Measurements from ENCODE around the gene PPP1R1C. TPM values are rescaled to one million over a fixed set of nuclear protein-coding genes. Genes with fewer than 3 reads are reported as not detected.

Gene PPP1R1C
- total RNA-seq, 1 donor from 2014 or later: 0.48 TPM

DNA sequence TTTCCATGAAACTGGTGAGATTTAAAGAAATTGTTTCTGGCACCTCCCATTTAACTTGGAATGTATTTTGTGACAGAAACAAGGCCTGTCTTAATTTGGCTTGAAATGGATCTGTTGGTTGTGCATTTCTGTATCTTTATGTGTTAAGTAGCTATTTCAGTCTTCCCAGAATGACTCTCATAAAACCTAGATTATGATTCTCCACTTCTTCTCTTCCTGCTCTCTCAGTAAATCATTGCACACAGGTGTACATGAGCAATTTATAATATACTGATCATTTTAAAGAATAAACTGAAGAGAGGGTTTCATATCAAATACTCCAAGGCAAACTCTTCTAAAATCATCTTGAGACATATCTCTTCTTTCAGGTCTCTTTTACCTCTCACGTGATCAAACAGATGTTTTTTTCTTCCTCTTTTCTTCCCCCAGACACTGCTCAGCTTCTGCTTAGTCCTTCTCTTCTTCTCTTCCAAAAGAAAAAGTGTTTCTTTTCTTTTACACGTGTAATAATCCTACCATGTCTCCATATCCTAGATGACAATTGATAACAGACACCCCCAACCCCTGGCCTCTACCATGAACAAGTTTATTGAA lies 112.0 kb downstream of the PPP1R1C start:
- intact Hi-C loops (cut with micrococcal nuclease): no loop called here

DNA sequence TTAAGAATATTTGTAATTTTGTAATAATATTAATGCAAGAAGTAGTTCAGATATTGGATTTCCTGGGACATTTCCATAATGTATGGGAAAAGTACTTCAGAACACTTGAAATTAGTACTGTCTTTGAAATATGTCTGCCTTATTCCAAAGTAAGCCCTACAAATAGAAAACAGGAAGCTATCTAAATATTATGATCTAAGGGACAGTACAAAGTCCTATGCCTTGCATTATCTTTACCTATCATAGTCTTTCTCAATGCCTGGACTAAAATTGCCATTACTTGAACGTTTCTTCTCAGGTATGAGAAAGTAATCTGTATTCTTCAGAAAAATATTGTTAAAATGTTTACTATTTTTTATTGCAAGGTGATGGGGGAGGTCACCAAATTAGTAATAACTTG lies 113.0 kb downstream of the PPP1R1C start:
- intact Hi-C loops (cut with micrococcal nuclease): no loop called here

DNA sequence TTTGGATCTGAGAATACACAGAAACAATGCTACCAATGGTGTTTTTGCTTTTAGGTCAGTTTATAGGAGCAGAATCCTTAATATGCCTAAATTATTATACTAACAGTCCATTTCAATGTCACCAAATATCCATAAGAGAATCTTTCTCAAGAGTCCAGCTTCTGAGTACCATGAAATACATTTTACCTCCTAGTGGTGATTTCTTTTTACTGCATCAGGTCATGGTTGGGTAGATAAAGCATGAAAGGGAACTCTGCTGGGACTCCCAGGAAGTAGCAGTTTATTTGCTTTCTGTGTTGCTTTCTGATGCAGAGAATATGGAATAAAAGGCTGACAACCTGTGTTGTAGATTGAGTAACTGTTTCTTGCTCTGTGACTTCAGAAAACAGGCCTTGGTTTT lies 115.6 kb downstream of the PPP1R1C start:
- intact Hi-C loops (cut with micrococcal nuclease): no loop called here

DNA sequence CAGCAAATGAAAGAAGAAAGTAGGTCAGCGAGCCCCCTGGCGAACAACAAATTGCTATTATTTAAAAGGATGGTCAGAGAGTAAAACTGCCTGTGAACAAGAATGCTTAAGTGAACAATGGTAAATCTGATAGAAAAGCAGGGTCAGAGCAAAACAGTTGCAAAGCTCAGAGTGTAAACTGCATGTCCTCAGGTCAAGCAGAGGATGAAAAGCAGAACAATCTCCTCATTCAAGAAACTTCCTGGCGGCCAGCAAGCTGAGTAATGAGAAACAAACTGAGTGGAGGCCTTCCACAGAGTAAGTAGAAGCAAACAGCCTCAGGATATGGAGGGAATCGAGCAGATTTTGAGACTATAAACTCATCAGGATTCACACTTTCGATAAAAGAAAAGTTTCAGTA lies 117.9 kb downstream of the PPP1R1C start:
- intact Hi-C loops (cut with micrococcal nuclease): no loop called here

DNA sequence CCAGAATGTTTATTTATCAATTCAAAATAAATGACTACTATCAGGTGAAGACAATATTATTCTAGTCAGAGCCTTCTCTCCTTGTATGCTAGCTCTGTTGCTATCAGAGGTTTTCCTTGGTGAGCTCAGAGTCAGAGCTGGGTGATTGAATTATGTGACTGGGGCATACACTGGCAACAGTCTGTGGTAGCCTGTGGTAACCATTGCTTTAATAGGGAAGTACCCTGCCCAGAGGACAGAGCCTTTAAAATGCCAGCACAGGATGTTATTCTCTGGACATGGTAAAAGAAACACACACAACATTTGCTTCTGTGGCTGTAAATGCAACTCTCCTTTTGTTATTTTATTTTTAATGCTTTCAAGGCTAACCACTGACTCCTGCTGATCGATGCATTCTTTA lies 124.7 kb downstream of the PPP1R1C start:
- intact Hi-C loops (cut with micrococcal nuclease): no loop called here

DNA sequence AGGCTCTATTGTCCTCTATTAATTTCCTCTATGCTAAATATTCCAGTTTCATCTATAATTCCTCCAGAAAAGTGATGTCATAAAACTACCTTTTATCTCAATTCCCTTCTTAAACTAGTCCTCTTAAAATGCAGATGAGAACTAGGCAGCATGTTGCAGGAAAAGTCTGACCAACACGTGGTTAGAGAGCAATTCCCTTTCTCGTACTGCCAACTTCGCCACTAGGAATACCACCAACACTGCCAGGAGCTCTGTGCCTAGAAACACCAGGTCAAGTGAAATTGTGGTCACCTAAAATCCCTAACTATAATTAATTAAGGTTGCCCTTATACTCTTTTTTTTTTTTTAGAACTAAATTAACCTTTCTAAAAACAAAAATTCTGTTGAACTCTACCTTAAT lies 127.7 kb downstream of the PPP1R1C start:
- intact Hi-C loops (cut with micrococcal nuclease): no loop called here

DNA sequence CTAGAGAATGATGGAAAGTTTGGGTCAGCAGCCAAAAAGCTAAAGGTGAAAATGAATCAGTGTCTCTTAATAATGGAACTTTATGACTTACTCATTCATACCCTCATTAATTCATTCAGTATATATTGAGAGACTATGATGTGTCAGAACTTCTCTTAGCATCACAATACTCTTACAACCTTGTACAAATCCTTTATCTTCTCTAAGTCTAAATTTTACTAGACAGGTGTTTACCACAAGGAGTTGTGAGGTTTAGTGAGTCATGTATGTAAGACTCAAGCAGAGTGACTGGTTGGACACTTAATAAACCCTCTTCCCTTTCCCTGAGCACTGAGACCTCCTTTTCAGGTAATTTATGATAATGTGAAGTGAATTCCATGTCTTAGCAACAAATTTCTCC lies 129.6 kb downstream of the PPP1R1C start:
- intact Hi-C loops (cut with micrococcal nuclease): no loop called here

DNA sequence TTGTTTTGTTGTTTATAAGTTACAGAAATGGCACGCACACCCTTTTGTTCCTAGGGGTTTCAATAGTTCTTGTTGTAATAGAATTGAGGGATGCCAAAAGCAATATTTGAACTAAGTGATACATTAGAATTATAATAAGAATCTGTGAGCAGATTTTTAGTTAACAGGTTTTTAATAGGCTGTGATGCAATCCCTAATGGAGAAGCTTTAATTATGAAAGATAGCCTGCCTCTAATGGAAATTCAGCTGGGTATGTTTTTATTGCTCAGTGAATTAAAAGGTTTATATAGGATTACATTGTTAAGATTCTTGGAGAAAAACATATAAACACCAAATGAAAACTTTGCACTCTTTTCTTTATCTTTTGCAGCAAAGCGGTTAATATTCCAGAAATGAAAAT lies 131.1 kb downstream of the PPP1R1C start:
- intact Hi-C loops (cut with micrococcal nuclease): no loop called here

DNA sequence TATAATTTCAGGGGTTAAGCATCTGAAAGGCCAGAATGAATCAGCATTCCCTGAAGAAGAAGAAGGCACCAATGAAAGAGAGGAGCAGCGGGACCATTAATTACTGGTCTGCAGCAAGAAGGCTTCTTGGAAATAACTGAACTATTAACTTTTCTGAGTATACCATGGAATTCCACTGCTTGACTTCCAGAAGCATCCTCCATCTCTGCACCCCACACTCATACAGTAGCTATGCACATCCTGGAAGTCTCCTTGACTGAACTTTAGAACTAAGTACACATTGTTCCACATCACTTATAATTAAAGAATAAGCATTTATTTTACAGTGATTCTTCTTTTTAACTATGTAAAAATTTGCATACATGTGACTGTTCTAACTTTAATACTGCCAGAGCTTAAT lies 131.5 kb downstream of the PPP1R1C start:
- intact Hi-C loops (cut with micrococcal nuclease): no loop called here

DNA sequence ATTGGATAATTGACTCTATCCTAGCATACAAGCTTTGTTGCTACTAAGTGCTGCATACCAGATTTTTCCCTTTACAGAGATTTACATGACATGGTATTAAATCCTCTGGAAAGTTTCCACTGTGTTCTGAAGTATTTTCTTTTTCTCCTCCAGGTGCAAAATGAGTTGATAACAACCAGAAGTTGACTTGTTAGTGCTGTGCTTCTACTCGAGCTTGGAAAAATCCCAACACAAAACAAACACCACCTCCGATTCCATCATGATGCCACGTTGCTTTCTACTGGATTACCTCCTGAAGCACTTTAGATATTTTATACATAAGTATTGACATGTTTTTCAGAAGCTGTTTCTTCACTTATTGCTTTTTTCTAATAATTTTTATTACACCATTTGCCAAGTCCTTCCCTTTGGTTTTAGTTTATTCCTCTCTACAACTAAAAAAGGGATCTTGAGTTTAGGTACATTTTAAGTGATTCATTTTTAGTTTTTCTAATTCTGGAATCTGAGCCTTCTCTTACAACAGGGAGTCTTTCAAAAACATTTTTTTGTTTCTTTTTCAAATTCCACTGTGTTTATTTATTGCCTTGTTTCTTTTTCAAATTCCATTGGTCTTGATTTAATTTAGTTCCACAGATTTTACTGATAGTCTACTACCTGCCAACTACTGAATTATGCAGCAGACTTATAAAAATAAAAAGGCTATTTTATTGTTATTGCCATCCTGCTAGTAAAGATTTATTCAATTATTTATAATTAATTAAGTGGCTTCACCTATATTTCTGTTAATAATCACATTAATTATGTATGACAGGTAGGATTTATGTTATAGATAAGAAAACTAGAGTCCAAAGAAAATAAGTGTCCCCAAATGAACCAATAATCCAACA lies 143.4 kb downstream of the PPP1R1C start:
- intact Hi-C loops (cut with micrococcal nuclease): no loop called here

DNA sequence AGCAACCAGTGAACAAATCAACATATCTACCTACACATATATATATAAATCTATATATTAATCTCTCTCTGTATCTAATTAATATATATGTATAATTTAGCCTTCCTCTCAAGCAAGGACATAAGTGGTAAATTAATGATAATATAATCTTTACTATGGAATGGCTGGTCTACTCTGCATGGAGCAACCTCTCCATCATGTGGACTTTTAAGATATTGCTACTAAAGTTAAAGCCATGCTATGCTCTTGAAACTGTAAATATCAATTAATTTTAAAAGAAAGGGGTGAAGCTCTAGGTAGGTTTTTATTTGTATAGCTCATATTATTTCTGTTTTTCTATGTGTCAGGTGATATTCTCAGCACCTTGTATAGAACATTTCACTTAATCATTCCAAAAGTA lies 147.0 kb downstream of the PPP1R1C start:
- intact Hi-C loops (cut with micrococcal nuclease): no loop called here

DNA sequence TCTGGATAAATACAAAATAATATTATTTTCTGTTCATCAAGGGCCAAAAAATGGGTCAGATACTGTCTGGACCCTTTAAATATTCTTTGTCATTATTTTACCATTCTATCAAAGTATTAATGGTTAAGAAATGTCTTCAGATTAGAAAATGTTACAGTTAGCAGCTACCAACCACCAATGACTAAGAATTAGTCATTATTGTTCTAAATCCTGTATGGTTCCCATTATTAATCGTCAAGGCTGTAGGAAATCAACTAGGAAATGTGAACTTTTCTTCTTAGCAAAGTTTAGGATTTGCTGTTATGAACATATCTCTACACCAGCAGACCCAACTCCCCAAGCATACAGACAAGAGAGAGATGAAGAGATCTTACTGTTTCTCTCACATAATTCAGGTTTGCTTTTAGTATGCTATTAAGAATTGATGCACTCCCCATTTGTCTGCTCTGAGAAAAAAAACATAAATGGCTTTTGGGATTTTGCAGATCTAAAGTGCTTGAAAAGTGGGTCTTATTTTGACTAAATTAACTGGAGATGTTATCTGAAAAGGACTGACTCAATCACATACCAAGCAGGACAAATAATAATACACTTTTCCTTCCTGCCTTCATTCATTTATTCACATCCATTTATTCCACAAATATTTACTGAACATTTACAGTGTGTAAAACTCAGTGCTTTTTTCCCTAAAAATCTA lies 147.7 kb downstream of the PPP1R1C start:
- intact Hi-C loops (cut with micrococcal nuclease): no loop called here

DNA sequence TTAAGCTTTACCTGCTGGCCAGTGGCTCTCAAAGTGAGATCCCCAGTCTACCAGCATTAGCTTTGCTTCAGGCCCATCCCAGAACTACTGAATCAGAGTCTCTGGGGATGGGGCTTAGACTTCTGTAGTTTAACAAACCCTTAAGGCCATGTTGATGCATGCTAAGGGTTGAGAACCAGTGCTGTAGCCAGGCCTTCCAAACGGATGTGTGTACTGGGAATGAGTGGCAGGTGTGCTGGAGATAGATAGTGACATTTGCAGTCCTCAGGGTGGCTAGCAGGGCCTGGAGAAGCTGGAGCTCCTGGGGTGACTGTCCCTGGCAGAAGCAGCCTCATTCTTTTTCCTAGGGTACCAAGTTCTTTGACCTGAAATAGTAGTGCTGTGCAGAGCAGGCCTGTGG lies 148.5 kb downstream of the PPP1R1C start:
- intact Hi-C loops (cut with micrococcal nuclease): no loop called here

DNA sequence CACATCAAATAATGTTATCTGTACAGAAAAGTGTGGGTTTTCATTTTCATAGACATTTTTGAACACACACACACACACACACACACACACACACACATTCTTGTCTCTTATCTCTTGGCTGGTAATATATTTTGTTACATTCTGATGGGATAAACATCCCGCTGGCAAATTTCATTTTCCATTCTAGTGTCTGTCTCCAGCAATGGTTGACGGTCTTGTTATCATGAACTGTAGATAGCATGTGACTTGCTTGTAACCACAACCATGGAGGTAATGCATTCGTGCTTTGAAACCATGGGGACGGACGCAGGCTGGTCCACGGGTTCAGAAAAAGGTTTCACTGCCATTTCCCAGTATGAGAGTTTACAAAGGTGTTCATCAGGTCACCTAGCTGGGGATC lies 156.4 kb downstream of the PPP1R1C start:
- intact Hi-C loops (cut with micrococcal nuclease): no loop called here

DNA sequence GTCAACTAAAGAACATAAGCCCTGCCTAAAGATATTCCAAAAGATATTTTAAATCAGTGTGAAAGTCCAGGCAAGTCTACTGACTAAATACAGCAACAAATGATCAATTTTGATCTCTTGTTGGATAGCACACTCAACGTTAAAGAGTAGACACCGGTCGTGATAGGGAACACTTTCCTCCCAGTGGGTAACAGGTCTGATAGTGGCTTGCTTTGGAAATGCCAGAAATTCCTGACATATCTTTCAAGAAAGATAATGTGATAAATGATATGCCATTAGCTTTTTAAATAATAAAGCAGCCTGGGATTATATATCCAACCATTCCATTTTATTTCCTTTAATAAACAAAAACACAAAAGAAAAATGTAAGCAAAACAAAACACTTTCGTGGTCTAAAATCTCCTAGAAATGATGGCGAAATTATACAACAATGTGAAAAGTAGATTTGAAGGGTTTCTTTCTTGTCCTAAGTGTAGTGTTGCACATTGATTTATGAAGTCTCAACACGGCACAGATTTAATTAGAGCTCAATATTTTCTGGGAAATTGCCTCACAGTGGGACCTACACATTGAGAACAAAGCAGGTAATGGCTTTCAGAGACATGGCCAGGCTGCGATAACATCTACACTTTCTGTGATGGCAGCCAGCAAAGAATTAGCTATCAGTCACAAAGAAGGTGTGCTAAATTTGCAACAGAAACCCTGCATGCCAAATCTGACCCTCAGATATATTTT lies 158.6 kb downstream of the PPP1R1C start:
- intact Hi-C loops (cut with micrococcal nuclease): no loop called here

DNA sequence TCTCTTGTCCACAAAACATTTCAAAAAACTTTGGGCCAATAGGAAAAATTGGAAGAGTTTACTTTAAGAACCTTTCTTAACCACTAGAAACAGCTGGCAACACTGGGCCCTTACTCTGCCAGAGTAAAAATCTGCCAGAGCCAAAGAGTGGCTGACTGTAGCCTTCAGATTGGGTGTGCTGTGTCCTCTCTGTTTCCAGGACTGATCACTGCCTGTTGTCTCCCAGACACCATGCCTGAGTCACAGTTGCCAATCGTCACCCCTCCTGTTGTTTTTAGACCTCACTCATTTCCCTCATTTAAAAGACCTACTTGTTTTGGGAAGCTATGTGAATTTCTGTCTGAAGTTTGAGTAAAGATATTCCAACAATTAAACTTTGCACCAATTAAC lies 159.1 kb downstream of the PPP1R1C start:
- intact Hi-C loops (cut with micrococcal nuclease): no loop called here

DNA sequence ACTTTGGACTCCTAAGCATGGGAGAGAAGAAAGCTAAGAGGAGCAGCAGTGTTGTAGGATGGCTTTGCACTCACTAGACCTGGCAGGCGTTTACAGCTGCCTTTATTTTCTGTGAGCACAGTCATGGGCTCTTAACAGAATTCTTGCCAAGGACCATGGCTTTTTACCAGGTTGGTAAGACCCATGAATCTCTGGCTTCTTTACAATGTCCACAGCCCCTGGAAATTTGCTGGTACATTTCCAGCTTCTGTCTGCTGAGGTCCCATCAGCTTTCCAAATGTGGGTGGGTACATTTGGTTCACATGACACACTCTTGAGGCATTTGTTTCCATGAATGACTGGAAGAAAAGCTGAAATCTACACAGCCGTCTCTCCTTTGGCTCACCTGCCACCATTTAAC lies 162.7 kb downstream of the PPP1R1C start:
- intact Hi-C loops (cut with micrococcal nuclease): no loop called here

DNA sequence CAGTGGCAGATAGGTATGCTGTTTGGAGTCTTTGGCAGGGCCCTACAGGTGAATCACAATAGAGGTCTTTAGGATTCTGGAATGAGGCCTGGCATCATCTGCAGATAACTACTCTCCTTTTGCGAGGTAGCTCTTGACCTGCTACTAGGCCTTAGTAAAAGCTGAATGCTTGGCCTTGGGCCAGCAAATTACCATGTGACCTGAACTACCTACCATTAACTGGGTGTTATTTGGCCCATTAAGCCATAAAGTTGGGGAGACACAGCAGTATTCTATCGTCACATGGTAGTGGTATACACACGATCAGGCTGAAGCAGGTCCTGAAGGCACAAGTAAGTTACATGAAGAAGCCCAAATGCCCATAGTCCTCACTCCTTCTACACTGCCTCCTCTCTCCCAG lies 178.2 kb downstream of the PPP1R1C start:
- intact Hi-C loops (cut with micrococcal nuclease): no loop called here

DNA sequence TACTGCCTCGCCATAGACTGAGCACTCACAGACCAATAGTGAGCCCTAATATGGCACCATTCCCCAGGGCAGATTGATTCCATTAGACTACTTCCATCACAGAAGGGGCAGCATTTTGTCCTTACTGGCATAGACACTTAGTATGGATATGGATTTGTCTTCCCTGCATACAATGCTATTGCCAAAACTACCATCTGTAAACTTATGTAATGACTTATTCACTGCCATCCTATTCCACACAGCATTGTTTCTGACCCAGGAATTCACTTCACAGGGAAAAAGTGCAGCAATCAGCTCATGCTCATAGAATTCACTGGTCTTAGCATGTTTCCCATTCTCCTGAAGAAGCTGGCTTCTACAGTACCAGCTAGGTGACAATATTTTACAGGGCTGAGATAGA lies 179.0 kb downstream of the PPP1R1C start:
- intact Hi-C loops (cut with micrococcal nuclease): no loop called here

DNA sequence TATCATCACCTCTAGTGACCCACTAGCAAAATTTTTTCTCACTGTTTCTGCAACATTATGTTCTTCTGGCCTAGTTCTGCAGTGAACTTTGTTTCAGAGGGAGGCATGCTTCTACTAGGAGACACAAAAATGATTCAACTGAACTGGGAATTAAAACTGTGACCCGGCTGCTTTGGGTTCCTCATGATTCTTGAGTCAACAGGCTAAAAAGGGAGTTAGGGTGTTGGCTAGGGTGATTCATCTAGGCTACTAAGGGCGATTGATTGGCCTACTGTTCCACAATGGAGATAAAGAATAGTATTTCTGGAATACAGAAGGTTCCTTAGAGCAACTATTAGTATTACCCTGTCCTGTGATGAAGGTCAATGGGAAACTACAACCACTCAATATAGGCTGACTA lies 179.5 kb downstream of the PPP1R1C start:
- intact Hi-C loops (cut with micrococcal nuclease): no loop called here

DNA sequence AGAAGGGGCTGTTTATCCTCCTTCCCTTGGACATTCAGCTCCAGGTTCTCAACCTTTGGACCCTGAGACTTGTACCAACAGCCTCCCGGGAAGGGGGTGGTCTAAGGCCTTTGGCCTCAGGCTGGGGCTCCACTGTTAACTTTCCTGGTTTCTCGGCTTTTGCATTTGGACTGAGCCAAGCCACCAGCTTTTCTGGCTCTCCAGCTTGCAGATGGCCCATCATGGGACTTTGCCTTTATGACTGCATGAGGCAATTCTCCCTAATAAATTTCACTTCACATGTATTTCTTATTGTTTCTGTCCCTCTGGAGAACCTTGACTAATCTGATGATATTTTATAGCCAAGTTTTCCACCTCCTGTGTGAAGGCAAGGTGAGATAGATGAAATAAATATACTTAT lies 180.8 kb downstream of the PPP1R1C start:
- intact Hi-C loops (cut with micrococcal nuclease): no loop called here

DNA sequence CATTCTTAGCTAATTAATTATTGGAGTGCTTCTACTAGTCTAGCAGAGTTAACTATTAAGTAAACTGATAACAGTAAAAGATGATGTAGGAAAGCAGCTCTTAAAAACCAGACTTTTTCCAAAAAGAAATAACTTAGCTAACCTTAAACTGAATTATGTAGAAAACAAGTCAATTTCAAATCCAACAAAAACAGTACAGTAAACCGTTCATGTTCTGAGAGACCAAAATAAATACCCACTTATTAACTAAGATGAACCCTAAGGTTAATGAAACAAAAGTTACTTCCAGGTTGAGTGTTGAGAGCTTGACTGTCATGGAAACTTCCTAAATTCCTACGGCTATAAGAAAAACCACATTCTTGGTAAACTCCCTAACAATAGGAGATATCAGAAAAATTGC lies 181.2 kb downstream of the PPP1R1C start:
- intact Hi-C loops (cut with micrococcal nuclease): no loop called here

Measured in T-helper 2 cell treated with Interferon-gamma antibody and Interleukin-4, amounts not matched to agents 100 ng/mL and 5 ng/mL, for 36 hours (primary cell).